GM18870 (cell line): Measurements from ENCODE around the gene ADAMTS1.

Source experiments
- ATAC-seq: cut with Tn5 transposase; IDR thresholded peaks from one replicate; pipeline ENCODE4 v1.9.1; 2021; ENCODE audit warnings: moderate library complexity; ENCODE audit not compliant: unreplicated experiment

The ADAMTS1 gene

DNA sequence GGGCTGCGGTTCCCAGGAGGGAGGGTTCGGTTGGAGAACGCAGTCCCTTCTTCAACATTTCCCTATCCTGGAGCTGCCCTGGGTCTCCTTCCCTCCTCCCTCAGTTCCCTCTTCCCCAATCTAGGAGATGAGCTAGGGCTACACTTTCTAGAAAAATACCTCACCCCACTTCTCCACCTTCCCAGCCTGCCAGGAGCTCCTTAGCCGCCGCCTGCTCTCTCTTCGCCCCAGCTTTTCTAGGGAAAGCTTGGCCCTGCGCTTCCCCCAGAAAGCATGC is 488 bp upstream of the ADAMTS1 start:
- ATAC-seq, result no peak

DNA sequence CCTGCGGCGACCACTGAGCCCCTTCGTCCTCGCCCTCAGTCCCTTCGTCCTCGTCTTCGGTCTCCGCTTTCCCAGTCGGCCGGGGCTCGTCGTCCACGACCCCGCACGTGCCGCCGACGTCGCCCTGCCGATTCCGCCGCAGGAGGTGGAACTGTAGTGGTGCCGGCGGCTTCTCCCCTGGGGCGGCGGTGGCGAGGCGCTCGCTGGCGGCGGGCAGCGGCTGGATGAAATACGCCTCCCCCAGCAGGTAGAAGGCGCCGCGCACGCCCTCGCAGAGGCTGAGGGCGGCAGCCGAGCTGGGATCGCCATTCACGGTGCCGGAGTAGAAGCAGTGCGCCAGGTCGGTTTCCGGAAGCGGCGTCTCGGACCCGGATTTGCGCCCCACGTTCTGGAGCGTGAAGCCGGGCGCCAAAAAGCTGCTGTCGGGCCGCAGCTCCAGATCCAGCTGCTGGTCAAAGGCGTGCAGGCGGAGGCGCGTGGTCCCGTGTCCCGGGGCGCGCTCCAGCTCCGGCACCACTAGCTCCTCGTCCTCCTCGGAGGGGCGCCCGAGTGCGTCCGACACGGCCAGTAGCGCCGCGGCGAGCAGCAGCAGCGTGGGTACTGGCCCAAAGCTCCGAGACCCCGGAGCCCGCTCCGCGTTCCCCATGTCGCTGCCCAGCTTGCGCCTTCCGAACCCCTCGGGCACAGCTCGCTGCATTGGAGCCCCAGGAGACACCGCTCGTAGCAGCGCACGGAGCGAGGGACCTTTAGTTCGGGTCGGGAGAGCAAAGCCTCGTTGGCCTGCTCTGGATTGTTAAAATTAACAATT is 747 bp downstream of the ADAMTS1 start:
- ATAC-seq, result no peak

DNA sequence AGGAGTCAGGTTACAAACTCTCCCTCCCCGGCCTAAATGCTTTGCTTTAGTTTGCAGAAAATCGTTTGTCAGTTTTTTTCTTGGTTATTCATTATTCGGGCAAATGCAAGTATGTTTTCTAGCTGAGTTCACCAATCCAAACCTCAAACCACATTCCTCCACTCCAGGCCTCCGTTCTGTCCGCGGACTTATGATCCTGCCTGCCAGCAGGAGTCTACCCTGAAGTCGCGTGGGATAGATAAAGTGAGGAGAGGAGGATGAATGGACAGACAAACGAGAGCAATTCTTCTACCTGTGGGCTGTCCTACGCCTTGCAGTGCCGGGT is 1.3 kb downstream of the ADAMTS1 start:
- ATAC-seq, result no peak

DNA sequence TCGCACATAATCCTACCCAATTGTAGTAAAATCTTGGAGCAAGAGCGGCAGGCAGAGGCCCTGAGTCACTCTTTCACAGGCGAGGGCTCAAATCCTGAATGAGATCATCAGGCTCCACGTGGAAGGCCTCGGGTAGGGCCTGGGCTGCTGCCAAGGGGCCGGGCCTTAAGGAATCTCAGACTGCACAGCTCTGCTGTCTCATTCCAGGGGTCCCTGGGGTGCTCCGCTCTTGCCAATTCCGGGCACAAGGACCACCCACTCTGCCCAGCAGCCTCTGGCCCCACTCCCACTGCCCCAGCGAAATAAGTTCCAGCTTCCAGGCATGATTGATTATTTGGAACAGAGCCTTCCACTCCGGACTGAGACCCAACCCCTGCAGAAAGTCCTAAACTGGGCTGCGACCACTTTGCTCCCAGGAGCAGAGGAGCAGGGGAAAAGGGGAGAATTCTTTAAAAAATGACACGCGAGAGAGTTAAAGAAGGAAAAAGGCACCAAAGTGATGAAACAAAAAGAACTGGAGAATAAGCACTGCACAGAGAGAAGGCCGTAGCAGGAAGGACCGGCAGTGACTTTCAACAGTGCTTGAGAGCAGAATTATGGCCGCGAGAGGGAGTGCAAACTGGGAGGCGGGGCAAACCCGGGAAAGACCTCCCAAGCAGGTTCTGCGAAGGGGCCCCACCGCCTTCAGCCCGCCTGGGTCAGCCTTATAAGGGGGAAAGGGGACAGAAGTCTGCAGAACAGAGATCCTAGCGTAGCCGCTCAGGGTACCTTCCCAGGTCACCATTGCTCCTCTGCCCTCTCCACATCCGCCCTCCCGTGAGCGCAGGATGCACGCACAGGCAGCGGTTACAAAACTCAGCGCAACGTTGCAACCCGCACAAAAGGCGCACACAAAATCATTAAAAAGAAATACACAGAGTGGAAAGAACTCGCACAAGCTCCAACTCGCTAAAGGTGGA is 2.0 kb downstream of the ADAMTS1 start:
- no peak for ATAC-seq

DNA sequence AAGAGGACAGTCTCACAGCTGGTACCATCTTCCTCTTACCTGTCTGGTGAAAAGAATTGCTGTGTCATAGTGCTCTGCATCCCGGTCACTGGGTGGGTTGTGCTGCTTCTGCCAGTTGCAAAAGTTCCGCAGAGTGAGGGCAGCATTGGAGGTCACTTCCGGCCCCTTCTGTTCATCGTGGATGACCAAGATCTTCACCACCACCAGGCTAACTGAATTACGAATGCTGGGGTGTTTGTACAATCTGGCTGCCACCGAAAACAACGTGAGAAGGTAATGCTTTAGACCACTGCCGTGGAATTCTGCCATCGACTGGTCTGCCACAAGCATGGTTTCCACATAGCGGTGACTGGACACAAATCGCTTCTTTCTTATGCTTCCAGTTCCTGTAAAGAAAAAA is 2.9 kb downstream of the ADAMTS1 start:
- ATAC-seq, result no peak

DNA sequence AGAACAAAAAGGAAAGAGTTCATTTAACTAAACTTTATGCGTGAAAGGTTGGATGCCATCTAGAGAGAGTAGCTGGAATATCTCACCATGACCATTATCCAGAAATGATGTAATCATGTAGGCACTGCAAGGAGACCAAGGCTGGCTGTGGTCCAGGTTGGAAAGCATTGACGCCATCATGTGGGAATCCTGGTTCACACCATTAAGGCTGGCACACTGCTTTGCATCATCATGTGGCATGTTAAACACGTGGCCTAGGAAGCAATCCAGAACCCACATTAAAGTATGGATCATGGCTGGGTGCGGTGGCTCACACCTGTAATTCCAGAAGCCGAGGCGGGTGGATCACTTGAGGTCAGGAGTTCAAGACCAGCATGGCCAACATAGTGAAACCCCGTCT is 4.3 kb downstream of the ADAMTS1 start:
- no peak for ATAC-seq

DNA sequence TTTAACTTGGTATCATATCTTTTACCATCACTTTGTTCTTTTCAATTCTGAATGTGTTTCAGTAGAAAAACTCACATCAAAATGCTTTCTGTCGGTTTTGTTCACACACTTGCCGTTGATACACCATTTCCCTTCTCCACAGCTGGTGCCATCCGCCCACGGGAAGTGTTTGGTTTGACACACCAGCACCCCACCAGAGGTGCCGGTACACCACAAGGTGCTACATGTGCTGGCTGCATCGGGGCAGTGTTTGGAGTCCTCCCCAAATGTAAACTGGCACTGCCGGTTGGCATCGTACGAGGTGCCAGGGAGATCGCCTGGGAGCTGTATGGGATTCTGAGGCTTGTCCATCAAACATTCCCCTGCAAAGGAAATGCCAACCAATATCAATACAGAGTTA is 5.0 kb downstream of the ADAMTS1 start:
- ATAC-seq, result no peak

DNA sequence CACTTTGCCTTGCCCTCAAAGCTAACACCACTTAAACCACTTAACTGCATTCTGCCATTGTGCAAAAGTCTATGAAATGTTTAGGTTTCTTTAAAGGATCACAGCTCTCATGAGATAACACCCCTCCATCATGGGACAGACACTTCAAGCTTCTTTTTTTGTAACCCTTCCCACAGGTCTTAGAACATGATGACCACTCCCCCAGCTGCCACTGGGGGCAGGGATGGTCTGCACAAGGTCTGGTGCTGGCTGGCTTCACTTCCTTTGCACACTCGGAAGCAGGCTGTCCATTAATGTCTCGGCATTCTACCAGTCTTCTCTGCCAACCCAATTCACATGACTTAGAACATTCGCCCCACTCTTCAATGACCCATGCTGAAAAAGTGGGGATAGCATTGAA is 7.7 kb downstream of the ADAMTS1 start:
- no peak for ATAC-seq

DNA sequence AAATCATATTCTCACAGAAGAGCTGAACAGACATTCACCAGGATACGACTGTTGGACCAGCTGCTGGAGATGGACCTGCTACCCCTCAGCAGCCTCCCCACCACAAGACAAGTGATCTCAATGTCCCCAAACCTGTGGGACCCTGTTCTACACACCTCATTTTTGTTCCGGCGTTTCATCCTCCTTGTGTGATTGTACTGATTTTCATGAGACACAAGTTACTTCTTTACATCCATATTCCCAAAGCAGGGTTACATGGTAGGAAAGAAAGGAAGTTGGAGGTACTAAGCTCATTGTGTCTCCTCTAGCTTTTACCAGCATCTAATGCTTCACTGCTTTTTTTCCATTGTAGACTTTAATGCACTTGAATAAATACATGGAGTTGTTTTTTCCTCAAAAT is 8.7 kb downstream of the ADAMTS1 start:
- ATAC-seq, result no peak

DNA sequence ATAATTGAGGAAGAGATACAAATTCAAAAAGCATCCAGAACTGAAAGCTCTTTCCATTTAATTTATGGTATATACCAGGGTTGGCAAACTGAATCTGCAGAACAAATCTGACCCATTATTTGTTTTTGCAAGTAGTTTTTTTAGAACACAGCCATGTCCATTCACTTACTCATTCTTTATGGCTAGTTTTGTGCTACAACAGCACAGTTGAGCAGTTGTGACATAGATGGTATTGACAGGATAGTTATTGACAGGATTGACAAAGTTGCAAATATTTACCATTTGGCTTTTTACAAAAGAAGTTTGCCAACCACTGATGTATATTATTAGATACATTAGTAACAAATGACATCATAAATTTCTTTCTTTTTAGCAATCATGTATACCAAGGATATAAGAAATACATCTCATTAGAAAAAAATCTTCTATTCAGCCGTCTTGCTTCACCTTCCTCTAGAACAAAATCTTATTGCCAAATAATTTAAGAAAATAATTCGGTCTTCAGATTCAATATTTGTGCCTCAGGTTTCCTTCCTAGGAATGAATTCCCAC is 9.4 kb downstream of the ADAMTS1 start:
- ATAC-seq, result no peak

DNA sequence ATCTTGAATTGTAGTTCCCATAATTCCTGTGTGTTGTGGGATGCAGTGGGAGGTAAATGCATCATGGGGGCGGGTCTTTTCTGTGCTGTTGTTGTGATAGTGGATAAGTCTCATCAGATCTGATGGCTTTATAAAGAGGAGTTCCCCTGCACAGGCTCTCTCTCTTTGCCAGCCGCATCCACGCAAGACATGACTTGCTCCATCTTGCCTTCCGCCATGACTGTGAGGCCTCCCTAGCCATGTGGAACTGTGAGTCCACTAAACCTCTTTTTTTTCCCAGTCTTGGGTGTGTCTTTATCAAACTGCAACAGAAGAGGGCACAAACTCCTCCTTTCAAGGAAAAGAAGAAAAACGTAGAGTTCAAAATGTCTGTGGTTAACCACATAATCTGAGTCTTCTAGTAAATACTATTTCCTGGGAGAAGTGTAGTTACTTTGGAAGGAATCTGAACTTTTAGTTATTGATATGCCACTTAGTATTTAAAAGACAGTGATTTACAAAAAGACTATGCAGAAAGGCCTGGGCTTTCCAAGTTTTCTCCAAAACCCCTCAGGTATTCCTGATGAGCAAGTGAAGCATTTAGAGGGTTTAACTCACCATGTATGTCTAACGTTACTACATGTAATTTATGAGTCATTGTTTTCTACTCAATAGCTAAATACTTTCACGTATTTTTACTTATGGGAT is 10.0 kb downstream of the ADAMTS1 start:
- no peak for ATAC-seq

DNA sequence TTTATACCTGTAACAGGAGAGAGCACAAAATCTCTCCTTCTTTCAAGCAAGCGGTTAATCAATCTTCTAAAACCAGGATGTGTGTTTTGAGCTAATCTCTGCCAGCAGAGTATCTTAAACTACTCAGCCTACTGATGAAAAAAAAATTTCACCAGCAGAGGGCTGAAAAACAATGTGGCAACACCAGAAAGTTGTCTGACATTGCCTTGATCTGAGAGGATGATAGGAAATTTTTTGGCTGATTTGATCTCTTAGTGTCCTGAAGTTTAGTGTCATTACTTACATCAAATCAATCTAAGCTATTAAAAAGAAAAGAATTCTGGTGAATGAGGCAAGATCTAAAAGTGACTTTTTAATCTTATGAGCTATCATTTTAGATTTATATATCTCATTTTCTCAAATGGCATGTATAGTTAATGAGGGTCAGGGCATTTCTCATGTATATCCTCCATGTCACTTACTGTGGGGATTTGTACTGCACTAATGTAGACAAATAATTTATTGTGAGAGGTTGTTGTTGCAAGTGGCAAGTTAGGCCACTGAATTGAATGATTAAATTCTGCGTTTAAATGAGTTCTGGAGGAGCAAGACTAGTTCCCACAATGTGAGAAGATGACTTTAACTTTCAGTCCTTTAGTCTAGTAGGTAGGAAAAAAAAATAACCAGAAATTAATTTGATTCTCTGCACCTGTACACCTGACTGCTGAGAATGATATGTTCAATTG is 10.9 kb downstream of the ADAMTS1 start:
- no peak for ATAC-seq

DNA sequence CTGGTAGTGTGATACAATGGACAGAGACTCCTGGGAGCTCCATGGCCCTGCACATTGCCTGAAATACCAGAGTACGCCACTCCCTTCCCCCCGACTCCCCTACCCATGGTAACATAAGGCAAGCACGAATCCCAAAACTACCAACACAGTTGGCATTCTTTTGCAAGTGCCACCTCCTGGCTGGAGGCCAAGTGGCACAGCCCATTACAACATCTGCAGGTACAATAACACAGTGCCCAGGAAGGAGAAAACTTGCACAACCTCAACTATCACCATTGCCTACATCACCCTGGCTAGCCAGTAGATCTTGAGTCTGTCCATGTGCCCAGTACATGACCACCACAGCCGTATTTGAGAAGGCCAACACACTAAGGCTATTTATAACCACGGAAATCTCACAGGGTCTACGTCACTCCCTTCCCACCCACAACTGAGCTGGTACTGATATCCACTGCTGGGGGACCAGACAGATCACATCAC is 11.7 kb downstream of the ADAMTS1 start:
- no peak for ATAC-seq

DNA sequence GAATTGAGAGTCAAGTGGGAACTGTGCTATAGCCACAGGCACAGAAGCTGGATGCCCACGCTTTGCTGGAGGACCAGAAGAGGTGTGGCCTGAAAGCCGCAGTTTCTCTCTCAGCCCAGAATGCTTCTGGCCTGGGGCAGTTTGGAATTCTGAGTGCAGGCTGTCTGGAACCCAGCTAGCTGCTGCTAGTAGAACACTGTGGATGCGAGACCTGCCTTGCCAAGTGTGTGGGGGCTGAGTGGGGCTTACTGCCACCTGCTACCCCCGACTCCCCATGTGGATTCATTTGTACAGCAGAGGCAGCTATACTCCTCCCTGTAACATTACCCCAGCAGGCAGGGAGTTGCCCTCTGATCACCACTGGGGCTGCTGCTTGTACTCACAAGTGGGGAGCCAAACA is 12.2 kb downstream of the ADAMTS1 start:
- ATAC-seq, result no peak

DNA sequence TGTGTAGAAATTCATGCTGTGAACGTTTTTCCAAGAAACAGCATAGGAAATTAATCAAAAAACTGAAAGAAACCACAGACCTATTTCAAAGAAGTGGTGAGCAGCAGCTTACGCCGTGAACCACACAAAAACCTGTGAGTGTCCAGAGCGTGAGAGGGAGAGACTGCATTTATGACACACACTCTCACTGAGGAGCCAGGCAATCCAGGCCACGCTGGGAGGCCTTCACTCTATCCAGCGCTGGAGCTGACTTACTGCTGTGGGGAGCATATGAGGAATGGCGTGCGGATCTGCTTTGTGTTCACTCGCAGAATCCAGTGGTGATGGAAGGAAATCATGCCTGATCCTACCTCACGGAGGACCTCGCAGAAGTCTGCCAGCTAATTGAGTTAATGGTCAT is 12.7 kb downstream of the ADAMTS1 start:
- ATAC-seq, result no peak

DNA sequence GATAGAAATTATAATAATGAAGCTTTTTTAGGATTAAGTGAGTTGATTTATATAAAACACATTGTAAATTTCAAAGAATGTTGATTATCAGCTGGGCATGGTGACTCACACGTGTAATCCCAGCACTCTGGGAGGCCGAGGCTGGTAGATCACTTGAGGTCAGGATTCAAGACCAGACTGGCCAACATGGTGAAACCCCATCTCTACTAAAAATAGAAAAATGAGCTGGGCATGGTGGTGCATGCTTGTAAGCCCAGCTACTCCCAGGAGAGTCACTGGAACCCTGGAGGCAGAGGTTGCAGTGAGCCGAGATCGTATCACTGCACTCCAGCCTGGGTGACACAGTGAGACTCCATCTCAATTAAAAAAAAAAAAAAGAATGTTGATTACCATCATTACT is 18.4 kb downstream of the ADAMTS1 start:
- no peak for ATAC-seq

DNA sequence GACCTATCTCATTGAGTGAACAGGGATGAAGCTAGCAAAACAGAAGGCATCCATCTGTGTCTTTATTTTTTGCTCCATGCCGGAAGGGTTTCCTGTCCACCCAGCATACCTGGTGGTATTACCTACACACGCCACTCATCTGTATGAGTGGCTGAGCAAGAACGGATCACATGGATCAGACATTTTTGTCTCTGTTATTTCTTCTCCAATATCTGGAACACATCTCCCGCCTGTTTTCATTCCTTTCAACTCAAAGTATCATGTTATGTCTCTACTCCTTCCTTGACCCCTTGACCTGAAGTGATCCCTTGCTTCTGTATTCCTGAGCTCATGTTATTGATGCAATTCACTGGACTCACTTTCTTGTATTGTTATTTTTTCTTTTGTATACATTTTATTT is 24.7 kb downstream of the ADAMTS1 start:
- no peak for ATAC-seq

DNA sequence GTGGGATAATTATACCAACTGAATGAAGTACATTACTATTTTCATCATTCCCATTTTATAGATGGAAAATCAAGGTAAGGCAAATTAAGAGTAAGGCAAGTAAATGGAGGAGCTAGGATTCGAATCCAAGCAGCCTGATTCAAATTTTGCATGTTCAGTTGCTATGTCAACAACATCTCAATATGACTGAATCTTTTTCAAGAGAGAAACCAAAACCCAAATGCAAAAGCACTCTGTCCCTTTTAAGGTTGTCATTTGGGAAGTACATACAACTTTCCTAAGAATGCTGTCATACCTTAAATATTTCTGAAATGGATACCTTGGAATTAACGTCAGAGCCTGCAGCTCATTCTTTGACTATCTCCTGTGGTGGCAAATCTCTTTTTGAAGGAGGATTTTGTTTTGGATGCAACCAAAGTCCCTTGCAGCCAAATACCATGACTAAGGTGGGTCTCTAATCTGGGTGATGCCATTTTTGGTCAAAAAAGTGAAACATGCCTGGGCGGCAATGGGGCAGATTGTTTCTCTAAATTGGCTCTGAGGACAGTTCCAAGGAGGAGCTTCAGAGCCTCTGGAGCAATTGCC is 25.4 kb downstream of the ADAMTS1 start:
- no peak for ATAC-seq

DNA sequence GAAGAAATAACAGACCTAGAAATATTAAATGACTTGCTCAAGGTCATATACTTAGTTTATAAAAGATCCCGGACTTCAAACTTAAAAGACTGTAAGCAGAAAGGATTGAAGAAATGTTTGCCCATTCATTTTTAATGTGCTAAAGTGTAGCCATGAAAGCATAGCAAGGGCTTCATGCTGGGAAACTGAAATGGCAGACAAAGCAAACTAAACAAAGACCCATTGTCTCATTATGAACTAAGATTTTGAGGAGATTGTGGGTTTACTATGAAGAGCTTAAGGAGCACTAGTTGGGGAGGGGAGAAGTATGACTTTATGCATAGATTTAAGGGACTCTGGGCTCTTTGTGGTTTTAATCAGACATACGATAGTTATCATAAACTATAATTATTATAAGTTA is 26.3 kb downstream of the ADAMTS1 start:
- ATAC-seq, result no peak

DNA sequence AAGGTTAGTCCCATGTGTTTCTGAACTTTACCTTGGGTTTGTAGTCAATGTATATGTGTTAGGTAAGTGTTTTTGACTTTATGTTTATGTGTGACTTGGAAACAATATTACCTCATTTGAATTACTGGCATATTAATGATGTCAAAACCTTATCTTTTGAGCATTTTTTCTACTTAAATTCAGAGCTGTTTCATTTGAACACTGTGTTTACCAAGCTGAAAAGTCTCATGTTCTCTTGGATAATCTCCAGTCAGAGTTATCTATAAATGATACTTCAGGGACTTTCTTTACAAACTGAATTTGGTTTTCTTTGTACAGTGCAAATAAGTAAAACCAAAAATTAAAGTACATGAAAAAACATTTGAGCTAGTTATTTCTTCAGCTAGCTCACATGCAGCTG is 30.0 kb downstream of the ADAMTS1 start:
- ATAC-seq, result no peak
